GM13976 (cell line): ENCODE data around the gene CACNB2.

ENCODE experiments used
- DNase-seq: peaks from one replicate; pipeline ENCODE4 v3.0.0; 2012; ENCODE audit warnings: low spot score
- CTCF ChIP-seq: IDR thresholded peaks from 2 replicates; pipeline ENCODE4 v1.5.1; 2012; ENCODE audit warnings: borderline replicate concordance, mild to moderate bottlenecking; ENCODE audit not compliant: insufficient read depth; ENCODE audit errors: extremely low read depth, missing control alignments, control extremely low read depth
- in situ Hi-C: fragments of 300-500 bp; cut with MboI; formaldehyde crosslinking; loops from one replicate; pipeline ENCODE4 v1.12.0; 2022; ENCODE audit warnings: low sequenced_read_pairs, mixed read lengths, inconsistent platforms; ENCODE audit not compliant: unreplicated experiment

Gene CACNB2

GRCh38 chr10:18456984-18457383 lies 316.8 kb downstream of the CACNB2 start:
- in situ Hi-C loops = no loop called here
- TF ChIP-seq CTCF = no peak
- no peak for DNase-seq

- in situ Hi-C loops = no loop called here
- no peak for DNase-seq
These were observed 319.8 kb downstream of the CACNB2 start for GRCh38 chr10:18460032-18460431.

GRCh38 chr10:18463673-18464211 lies 323.5 kb downstream of the CACNB2 start:
- in situ Hi-C loops = no loop called here
- TF ChIP-seq CTCF = no peak
- DNase-seq = no peak

More at GRCh38 chr10:18460032-18460431, 319.8 kb downstream of the CACNB2 start:
- no peak for TF ChIP-seq CTCF

- in situ Hi-C loops = no loop called here
- no peak for TF ChIP-seq CTCF
- no peak for DNase-seq
These were observed 328.9 kb downstream of the CACNB2 start for GRCh38 chr10:18469125-18469524.

- in situ Hi-C loops = no loop called here
- TF ChIP-seq CTCF = no peak
- no peak for DNase-seq
These were observed 332.8 kb downstream of the CACNB2 start for GRCh38 chr10:18472977-18473376.

GRCh38 chr10:18473424-18474117 lies 333.3 kb downstream of the CACNB2 start:
- TF ChIP-seq CTCF = no peak
- in situ Hi-C loops = no loop called here
- no peak for DNase-seq
